H9 (cell line): Measurements from ENCODE around the gene C9orf43. TPM values are rescaled to one million over a fixed set of nuclear protein-coding genes. Genes with fewer than 3 reads are reported as not detected.
A peak's percentile ranks its signal among the peaks of the same experiment; 100 is the strongest.

Experiments used
- DNase-seq: peaks from one replicate; pipeline ENCODE4 v3.0.0-alpha.2; 2017
- H2AFZ ChIP-seq: one replicate; pipeline ENCODE4 v1.6.1; 2013; ENCODE audit warnings: mild to moderate bottlenecking, low read length, control low read depth, moderate library complexity
- H2AK5ac ChIP-seq: 2 replicates; pipeline ENCODE4 v1.6.1; 2013; ENCODE audit warnings: low read length, control low read depth, mixed read lengths; ENCODE audit not compliant: insufficient read length
- H2BK120ac ChIP-seq: one replicate; pipeline ENCODE4 v1.6.1; 2013; ENCODE audit warnings: low read depth, mild to moderate bottlenecking, low read length, control low read depth, inconsistent platforms; ENCODE audit not compliant: poor library complexity, severe bottlenecking
- H2BK12ac ChIP-seq: 2 replicates; pipeline ENCODE4 v1.6.1; 2013; ENCODE audit warnings: low read length, control low read depth, mixed read lengths, low read depth; ENCODE audit not compliant: insufficient read length
- H2BK15ac ChIP-seq: 2 replicates; pipeline ENCODE4 v1.6.1; 2013; ENCODE audit warnings: low read depth, low read length, control low read depth
- H2BK20ac ChIP-seq: one replicate; pipeline ENCODE4 v1.6.1; 2013; ENCODE audit warnings: low read depth, mild to moderate bottlenecking, low read length, control low read depth, inconsistent platforms; ENCODE audit not compliant: poor library complexity, severe bottlenecking
- H2BK5ac ChIP-seq: 2 replicates; pipeline ENCODE4 v1.6.1; 2013; ENCODE audit warnings: low read length, control low read depth, mixed read lengths; ENCODE audit not compliant: insufficient read length
- H3K14ac ChIP-seq: 2 replicates; pipeline ENCODE4 v1.6.1; 2013; ENCODE audit warnings: low read length, control low read depth; ENCODE audit not compliant: insufficient read depth
- H3K18ac ChIP-seq: 2 replicates; pipeline ENCODE4 v1.6.1; 2013; ENCODE audit warnings: low read depth, mild to moderate bottlenecking, mixed read lengths, low read length, control low read depth; ENCODE audit not compliant: insufficient read length
- H3K23ac ChIP-seq: 2 replicates; pipeline ENCODE4 v1.6.1; 2013; ENCODE audit warnings: low read length, control low read depth, mixed read lengths, low read depth; ENCODE audit not compliant: insufficient read length
- H3K23me2 ChIP-seq: 2 replicates; pipeline ENCODE4 v1.6.1; 2013; ENCODE audit warnings: low read depth, mild to moderate bottlenecking, mixed read lengths, low read length, control low read depth; ENCODE audit not compliant: insufficient read length, poor library complexity, severe bottlenecking
- H3K27ac ChIP-seq: 2 replicates; pipeline ENCODE4 v1.5.1; 2013; ENCODE audit warnings: low read length, control low read depth, mixed read lengths, low read depth; ENCODE audit not compliant: insufficient read length
- H3K27me3 ChIP-seq: 2 replicates; pipeline ENCODE4 v1.6.1; 2013; ENCODE audit warnings: low read length, control low read depth, inconsistent platforms; ENCODE audit not compliant: insufficient read depth
- H3K4ac ChIP-seq: 2 replicates; pipeline ENCODE4 v1.6.1; 2013; ENCODE audit warnings: low read depth, mild to moderate bottlenecking, control low read depth, inconsistent platforms, low read length, moderate library complexity
- H3K4me1 ChIP-seq: 2 replicates; pipeline ENCODE4 v1.6.1; 2013; ENCODE audit warnings: low read length, control low read depth, inconsistent platforms; ENCODE audit not compliant: insufficient read depth
- H3K4me2 ChIP-seq: 2 replicates; pipeline ENCODE4 v1.6.1; 2013; ENCODE audit warnings: low read length, control low read depth, mixed read lengths; ENCODE audit not compliant: insufficient read length, insufficient read depth
- H3K56ac ChIP-seq: 2 replicates; pipeline ENCODE4 v1.6.1; 2013; ENCODE audit warnings: low read depth, mild to moderate bottlenecking, mixed read lengths, low read length, control low read depth; ENCODE audit not compliant: insufficient read length
- H3K79me1 ChIP-seq: 2 replicates; pipeline ENCODE4 v1.6.1; 2013; ENCODE audit warnings: low read depth, mild to moderate bottlenecking, moderate library complexity, low read length, control low read depth, inconsistent platforms; ENCODE audit not compliant: insufficient read depth, poor library complexity, severe bottlenecking
- H3K79me2 ChIP-seq: 2 replicates; pipeline ENCODE4 v1.6.1; 2013; ENCODE audit warnings: low read length, control low read depth, inconsistent platforms; ENCODE audit not compliant: insufficient read depth
- H3K9ac ChIP-seq: 2 replicates; pipeline ENCODE4 v1.6.1; 2013; ENCODE audit warnings: low read length, control low read depth, mixed read lengths; ENCODE audit not compliant: insufficient read length; ENCODE audit errors: extremely low read depth
- H3K9me3 ChIP-seq: one replicate; pipeline ENCODE4 v1.6.1; 2013; ENCODE audit warnings: low read depth, low read length, inconsistent platforms; ENCODE audit not compliant: control insufficient read depth
- H3T11ph ChIP-seq: one replicate; pipeline ENCODE4 v1.6.1; 2013; ENCODE audit warnings: mild to moderate bottlenecking, low read length, control low read depth, inconsistent platforms
- H4K20me1 ChIP-seq: one replicate; pipeline ENCODE4 v1.6.1; 2013; ENCODE audit not compliant: control insufficient read depth, insufficient read length, insufficient read depth
- H4K5ac ChIP-seq: 2 replicates; pipeline ENCODE4 v1.6.1; 2013; ENCODE audit warnings: low read depth, mild to moderate bottlenecking, mixed read lengths, low read length, control low read depth; ENCODE audit not compliant: insufficient read length
- H4K8ac ChIP-seq: replicated peaks from 2 replicates; pipeline ENCODE4 v1.6.1; 2013; ENCODE audit warnings: low read length, control low read depth, mixed read lengths, low read depth; ENCODE audit not compliant: insufficient read length
- H4K91ac ChIP-seq: 2 replicates; pipeline ENCODE4 v1.6.1; 2013; ENCODE audit warnings: low read depth, mild to moderate bottlenecking, moderate library complexity, mixed read lengths, low read length, control low read depth; ENCODE audit not compliant: insufficient read length
- H3K27ac Mint-ChIP-seq, 3 experiments: 2 replicates in 2 of 3; 3 replicates in 1 of 3; pipeline ENCODE4 v1.8.0; 2020 to 2021; ENCODE audit warnings: mixed read lengths in 3 of 3, mild to moderate bottlenecking in 1 of 3, moderate library complexity in 1 of 3
- H3K27me3 Mint-ChIP-seq: 2 replicates; pipeline ENCODE4 v1.8.0; 2021; ENCODE audit warnings: low read depth, mild to moderate bottlenecking, moderate library complexity, mixed read lengths
- H3K36me3 Mint-ChIP-seq, 3 experiments: 2 replicates in 2 of 3; 3 replicates in 1 of 3; pipeline ENCODE4 v1.8.0; 2020 to 2021; ENCODE audit warnings: low read depth in 3 of 3, mixed read lengths in 3 of 3; ENCODE audit not compliant: insufficient read depth in 1 of 3
- H3K4me1 Mint-ChIP-seq, 2 experiments: 2 replicates each; pipeline ENCODE4 v1.8.0; 2020; ENCODE audit warnings: mixed read lengths in 2 of 2
- H3K4me3 Mint-ChIP-seq, 2 experiments: 2 replicates in 1 of 2; 3 replicates in 1 of 2; pipeline ENCODE4 v1.8.0; 2020 to 2021; ENCODE audit warnings: mild to moderate bottlenecking in 2 of 2, mixed read lengths in 2 of 2, moderate library complexity in 1 of 2
- H3K9me3 Mint-ChIP-seq, 2 experiments: 2 replicates in 1 of 2; 3 replicates in 1 of 2; pipeline ENCODE4 v1.8.0; 2020; ENCODE audit warnings: mild to moderate bottlenecking in 2 of 2, mixed read lengths in 2 of 2, moderate library complexity in 1 of 2
- CTCF ChIP-seq: fragments of 200-600 bp; sonication (generic); conservative IDR thresholded peaks from 3 replicates; pipeline ENCODE4 v1.8.0; 2021; ENCODE audit warnings: antibody characterized with exemption, mild to moderate bottlenecking
- WGBS: extraction: QIAGEN DNeasy Blood & Tissue Kit; methylation state at CpG from one replicate; pipeline ENCODE4 v1.1.7; 2013; ENCODE audit warnings: missing lambda C conversion rate, low lambda C conversion rate, mixed read lengths; ENCODE audit not compliant: insufficient read length; ENCODE audit errors: extremely low coverage; 5-methylcytosine and 5-hydroxymethylcytosine counted together
- total RNA-seq: library from RNA; stranded (reverse); gene quantifications from 2 replicates; pipeline ENCODE4 v1.2.1, GENCODE V29; 2021

The C9orf43 gene
- total RNA-seq, 1 experiment from 2014 or later: 0.57 TPM

GRCh38 chr9:113463418-113464285, 53.1 kb downstream of the C9orf43 start, which contains the start of gene RGS3:
Gene RGS3 (plus strand): TSS chr9:113463727. CDS start chr9:113463803, 76 bp downstream.
- Histone ChIP-seq H3K18ac (peak within 1 kb of the TSS; percentile 59), H2BK20ac (no peak within 1 kb of the TSS), H3K27me3 (peaks cover 13% of the 10 kb centered on the region; the same call in 1 of the 2 replicates), H2AK5ac (no peak within 1 kb of the TSS), H3K4me2 (peak within 1 kb of the TSS; percentile 76), H3K9me3 (no peaks in the 10 kb centered on the region), H2BK5ac (no peak within 1 kb of the TSS), H3K14ac (peak within 1 kb of the TSS; percentile 66), H3T11ph (no peak within 1 kb of the TSS), H3K9ac (peak within 1 kb of the TSS; percentile 37), H4K5ac (no peak within 1 kb of the TSS), H3K23me2 (peaks cover 9% of the 10 kb centered on the region), H4K20me1 (no peaks in the 10 kb centered on the region), H2BK12ac (no peak within 1 kb of the TSS), H3K79me2 (no peaks in the 10 kb centered on the region), H4K8ac (no peak within 1 kb of the TSS), H3K23ac (no peak within 1 kb of the TSS), H3K79me1 (no peaks in the 10 kb centered on the region), H4K91ac (no peak within 1 kb of the TSS), H2BK15ac (no peak within 1 kb of the TSS), H3K4ac (no peak within 1 kb of the TSS), H3K27ac (no peak within 1 kb of the TSS), H3K56ac (no peak within 1 kb of the TSS), H2AFZ (no peak within 1 kb of the TSS), H3K4me1 (peaks cover 6% of the 10 kb centered on the region; the same call in 1 of the 2 replicates), H2BK120ac (no peak within 1 kb of the TSS)
- H3K36me3 Mint-ChIP-seq: no peaks in the 10 kb centered on the region
- DNase-seq: peak; percentile 89
- H3K4me1 Mint-ChIP-seq: peaks cover 25 to 27% of the 10 kb centered on the region in 2 experiments
- H3K27me3 Mint-ChIP-seq: peaks cover 35% of the 10 kb centered on the region
- no peaks in the 10 kb centered on the region; a peak in 1 of 5 replicates for H3K9me3 Mint-ChIP-seq
- WGBS: no CpG with 5 or more reads among the region's 55 CpGs
- TF ChIP-seq CTCF: no peak
- H3K4me3 Mint-ChIP-seq: peak within 1 kb of the TSS; percentile 66 to 79
- H3K27ac Mint-ChIP-seq: no peak within 1 kb of the TSS
